NCI-H345 (cell line): ENCODE data around the gene STAU1.
"Not testable (repeated sequence)": the region's sequence is repeated elsewhere in the genome, so short reads cannot be mapped to it uniquely, and the experiment has no call there.

Experiments used
- DNase-seq: peaks from one replicate; lab custom pipeline; 2025; lab: John Stamatoyannopoulos, UW

The STAU1 gene

GRCh38 chr20:49187851-49188641 is at the start of gene STAU1:
TSS of gene STAU1 (minus strand) at chr20:49188334. CDS start at chr20:49166201, 22,133 bp downstream.
- DNase-seq = peak; percentile 99

DNA sequence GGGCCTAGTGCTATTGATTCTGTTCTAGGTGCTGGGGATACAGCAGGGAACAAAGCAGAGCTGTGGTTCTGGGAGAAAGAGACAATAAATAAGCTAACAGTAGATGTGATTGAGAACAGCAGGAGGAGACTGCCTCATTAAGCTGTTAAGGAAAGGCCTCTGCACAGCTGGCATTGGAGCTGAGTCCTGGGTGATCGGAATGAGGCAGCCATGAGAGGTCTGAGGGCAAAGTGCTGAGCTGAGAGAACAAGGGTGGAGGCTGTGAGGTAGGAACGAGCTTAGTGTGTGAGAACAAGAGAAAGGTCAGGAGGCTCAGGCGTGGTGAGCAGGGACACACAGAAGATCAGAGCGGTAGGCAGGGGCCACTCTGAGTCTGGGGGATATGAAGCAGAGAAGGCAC is 49.4 kb upstream of the STAU1 start:
- no peak for DNase-seq

- DNase-seq = no peak
Observed at GRCh38 chr20:49236301-49236700, 48.2 kb upstream of the STAU1 start.

- DNase-seq = no peak
Observed at GRCh38 chr20:49234831-49235230, 46.7 kb upstream of the STAU1 start.

DNA sequence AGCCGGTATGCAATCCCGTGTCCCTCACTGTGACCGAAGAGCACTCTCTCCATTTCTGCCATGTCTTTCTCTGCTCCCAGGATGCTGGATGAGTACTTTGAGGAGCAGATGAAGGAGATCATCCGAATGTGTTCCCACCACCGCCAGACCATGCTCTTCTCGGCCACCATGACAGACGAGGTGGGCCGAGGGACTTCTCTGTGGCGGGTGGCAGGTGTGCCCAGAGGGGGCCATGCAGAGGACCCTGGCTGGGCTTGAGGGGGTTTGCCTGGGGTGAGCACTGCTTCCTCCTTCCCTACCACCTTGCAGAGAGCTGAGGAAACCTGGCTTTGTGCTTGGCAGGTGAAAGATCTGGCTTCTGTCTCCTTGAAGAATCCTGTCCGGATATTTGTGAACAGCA is 45.1 kb upstream of the STAU1 start:
- no peak for DNase-seq

- DNase-seq = no peak
Observed at GRCh38 chr20:49231471-49231870, 43.3 kb upstream of the STAU1 start.

GRCh38 chr20:49230561-49231133 is 42.5 kb upstream of the STAU1 start:
- no peak for DNase-seq

DNA sequence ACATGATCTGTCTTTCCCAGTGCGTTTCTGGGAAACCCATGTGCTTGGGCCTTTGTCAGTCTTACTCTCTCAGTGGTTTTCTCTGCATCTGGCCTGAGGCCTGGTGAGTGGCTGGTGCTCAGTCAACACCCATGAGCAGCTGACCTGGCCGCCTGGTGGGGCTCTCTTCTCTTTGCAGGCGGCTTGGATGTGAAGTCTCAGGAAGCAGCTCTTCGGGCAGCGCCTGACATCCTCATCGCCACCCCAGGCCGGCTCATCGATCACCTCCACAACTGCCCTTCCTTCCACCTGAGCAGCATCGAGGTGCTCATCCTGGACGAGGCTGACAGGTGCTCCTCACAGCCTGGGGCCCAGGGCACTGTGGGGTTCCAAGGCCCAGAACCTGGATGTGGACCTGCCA is 41.9 kb upstream of the STAU1 start:
- peak; percentile 67 for DNase-seq

- no peak for DNase-seq
Observed at GRCh38 chr20:49229381-49229780, 41.2 kb upstream of the STAU1 start.

DNA sequence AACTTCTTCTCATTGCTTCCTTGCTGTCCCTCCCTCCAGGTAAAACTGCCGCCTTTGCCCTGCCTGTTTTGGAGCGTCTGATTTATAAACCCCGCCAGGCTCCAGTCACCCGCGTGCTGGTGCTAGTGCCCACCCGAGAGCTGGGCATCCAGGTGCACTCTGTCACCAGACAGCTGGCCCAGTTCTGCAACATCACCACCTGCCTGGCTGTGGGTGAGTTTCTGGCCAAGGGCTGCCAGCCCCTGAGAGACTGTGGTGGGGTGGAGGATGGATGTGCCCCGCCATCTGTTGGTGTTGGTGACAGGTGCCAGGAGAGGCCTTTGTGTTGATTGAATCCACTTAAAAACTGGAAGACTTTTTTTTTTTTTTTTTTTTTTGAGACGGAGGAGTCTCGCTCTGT is 40.5 kb upstream of the STAU1 start:
- DNase-seq = peak; percentile 8

GRCh38 chr20:49225896-49226295 is 37.8 kb upstream of the STAU1 start:
- no peak for DNase-seq

- DNase-seq = no peak
Observed at GRCh38 chr20:49219924-49220831, 32.0 kb upstream of the STAU1 start.

DNA sequence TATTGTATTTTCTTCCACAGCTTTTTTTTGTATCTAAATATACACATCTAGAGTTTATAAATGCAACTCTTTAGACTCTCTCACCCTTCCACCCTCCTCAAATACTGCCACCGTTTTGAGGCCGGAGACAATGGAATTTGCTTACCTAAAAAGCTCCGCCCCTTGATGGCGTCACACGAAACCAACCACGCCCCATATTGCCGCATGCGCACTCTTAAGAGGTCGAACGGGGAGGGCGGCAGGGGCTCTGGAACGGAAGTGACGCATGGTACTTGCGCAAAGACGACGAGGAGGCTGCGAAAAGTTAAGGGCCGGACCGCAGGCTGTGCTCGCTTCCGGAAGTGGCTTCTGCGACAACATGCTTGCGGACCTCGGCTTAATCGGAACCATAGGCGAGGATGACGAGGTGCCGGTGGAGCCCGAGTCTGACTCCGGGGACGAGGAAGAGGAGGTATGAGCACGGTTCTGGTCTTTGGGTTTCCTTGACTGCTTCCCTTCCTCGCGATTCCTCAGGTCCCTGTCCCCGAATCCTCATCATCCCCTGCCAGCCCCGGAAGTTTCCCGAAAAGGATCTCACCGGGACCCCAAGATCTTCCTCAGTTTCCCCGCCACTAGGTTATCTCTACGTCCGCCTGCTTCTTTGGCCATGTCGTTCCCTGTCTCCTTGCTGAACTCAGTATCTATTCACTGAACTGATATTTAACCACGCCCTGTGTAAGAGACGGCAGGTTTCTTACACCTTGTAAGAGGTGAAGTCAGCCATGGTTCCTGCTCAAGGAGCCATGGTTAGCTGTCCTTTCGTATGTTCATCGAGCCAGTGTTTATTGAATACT is 31.2 kb upstream of the STAU1 start, which contains the start of gene DDX27:
TSS of gene DDX27 (plus strand) at position 326 of the 833 bp plus-strand sequence. CDS start at position 359, 33 bp downstream.
- DNase-seq = peak; percentile 100

DNA sequence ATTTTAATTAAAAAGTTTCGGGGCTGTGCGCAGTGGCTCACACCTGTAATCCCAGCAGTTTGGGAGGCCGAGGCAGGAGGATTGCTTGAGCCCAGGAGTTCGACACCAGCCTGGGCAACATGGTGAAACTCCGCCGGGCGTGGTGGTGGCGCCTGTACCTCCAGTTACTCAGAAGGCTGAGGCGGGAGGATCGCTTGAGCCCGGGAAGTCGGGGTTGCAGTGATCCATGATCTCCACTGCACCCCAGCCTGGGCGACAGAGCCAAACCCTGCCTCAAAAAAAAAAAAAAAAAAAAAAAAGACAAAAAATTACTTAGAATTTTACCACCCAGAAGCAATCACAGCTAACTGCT is 30.6 kb upstream of the STAU1 start:
- DNase-seq = not testable (repeated sequence)

DNA sequence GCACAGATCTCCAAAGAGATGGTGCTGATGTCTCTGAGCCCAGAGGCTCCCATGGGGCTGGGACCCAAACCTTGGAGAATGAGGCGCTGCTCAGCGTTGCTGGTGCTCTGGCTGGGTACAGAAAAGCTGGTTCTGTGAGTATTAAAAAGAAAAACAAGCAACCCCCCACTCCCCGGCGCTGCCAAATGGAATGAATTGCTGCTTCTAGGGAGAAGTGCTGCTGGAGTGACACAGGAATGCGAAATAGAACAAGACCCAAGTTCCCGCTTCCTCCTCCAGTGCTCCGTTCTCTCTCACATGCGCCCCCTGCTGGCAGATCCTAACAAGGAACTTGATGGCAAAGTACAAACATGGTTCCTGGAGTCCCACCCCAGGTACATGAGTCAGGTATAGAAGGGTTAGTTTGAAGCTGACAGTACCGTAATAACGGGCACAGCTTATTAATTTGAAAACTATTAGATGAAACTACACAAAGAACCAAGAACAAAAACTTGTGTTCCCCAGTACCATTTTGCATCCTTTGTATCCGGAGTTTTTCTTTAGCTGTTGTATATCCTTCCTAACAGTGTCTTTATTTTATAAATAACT is 29.0 kb upstream of the STAU1 start:
- peak; percentile 86 for DNase-seq

DNA sequence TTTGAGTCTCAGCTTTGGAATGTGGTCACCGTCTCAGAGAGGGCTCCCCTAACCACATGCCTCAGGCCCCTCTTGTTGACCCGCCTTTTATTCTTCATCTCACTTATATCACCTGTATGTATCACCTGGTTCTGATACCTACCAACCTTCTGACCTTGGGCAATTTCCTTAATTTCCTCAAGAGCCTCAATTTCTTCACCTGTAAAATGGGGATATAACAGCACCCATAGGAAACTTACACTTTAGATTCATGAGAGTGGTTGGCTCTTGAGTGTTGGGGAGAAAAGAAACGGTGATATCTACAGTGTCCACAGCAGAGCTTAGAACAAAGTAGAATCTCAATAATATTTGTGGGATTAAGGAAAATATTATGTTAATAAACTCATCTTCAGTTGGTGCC is 27.1 kb upstream of the STAU1 start:
- DNase-seq = no peak

- no peak for DNase-seq
Observed at GRCh38 chr20:49214571-49214970, 26.4 kb upstream of the STAU1 start.

GRCh38 chr20:49210757-49211110 is 22.6 kb upstream of the STAU1 start:
- no peak for DNase-seq

DNA sequence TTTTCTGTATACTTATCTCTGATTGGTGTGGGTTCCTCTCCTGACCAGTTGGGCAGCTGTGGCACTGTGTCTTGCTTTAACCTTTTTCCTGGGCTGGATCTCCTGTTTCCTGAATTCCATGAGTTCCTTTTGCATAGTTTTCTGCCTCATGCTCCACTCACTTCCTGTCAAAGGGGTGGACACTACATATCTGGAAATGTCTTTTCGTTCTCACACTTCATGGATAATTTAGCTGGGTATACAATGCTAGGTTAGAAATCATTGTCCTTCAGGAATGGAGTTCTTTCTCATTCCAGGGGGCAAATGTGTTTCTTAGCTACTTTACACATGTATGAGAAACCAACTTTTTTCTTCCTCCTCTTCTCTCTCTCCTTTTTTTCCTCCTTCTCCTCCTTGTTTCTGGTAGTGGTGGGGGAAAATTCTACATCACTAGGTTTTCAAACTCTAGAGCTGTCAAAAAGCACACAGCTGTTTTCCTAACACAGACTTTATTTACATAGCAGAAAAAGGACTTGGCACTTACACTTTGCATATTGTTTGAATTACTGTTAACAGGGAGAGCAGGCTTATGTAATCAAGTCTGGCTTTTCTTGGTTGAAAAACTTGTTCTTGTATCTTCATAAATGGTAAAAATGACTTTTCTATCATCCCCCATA is 22.1 kb upstream of the STAU1 start:
- DNase-seq = no peak

GRCh38 chr20:49207076-49207475 is 18.9 kb upstream of the STAU1 start:
- DNase-seq = no peak

DNA sequence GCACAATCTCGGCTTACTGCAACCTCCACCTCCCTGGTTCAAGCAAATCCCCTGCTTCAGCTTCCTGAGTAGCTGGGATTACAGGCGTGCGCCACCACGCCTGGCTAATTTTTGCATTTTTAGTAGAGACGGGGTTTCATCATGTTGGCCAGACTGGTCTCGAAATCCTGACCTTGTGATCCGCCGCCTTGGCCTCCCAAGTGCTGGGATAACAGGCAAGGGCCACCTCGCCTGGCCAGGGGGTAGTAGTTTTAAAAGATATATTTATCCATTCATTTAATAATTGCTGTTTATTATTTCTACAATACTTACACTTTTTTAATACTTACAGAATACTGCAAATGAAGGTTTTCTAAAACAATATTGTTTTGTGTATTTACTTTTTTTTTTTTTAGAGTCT is 15.6 kb upstream of the STAU1 start:
- no peak for DNase-seq
